ENCODE data around the gene CCDC107.

The CCDC107 gene

DNA sequence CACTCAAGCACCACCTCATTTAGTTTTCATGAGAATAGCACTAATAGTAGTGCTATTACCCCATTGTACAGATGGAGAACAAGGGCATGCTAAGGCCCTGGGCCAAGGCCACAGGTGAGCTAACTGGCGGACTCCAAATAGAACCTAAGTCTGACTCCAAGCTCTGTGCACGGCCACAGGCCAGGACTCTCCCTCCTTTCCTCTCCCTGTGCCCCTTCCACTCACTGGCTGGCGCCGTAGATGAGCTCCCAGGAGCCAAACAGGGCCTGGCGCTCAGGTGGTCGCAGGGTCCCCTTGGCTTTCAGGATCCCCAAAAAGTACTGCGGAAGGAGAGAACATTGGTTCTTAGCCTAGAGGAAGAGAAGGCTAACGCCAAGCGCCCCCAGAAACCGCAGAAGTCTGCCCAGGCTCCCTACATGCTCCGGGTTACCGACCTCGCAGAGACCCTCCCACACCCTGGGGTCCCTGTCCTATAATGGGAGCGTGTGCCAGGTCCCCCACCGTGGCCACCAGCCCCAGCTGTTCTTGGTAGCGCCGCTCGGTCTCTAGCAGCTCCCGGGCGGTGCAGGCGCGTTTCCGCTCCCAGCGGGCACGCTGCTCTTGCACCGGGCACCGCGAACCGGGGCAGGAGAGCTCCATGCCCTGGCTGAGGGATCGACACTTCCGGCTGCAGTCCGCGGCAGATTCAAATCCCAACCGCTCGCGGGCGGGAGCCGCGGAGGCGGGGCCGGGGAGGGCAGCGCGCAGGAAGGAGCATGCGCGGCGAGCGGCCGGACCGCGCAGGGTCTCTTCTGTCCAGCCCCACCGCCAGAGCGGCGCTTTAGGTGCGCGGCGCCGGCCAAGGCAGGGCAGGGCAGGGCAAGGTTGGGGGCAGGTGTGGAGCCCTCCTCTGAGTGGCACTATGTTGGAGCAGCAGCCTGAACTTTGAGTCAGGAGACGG, 6.7 kb downstream of the CCDC107 start, which contains the start of gene ARHGEF39 (continued):
- TF ChIP-seq, protein P1, sequence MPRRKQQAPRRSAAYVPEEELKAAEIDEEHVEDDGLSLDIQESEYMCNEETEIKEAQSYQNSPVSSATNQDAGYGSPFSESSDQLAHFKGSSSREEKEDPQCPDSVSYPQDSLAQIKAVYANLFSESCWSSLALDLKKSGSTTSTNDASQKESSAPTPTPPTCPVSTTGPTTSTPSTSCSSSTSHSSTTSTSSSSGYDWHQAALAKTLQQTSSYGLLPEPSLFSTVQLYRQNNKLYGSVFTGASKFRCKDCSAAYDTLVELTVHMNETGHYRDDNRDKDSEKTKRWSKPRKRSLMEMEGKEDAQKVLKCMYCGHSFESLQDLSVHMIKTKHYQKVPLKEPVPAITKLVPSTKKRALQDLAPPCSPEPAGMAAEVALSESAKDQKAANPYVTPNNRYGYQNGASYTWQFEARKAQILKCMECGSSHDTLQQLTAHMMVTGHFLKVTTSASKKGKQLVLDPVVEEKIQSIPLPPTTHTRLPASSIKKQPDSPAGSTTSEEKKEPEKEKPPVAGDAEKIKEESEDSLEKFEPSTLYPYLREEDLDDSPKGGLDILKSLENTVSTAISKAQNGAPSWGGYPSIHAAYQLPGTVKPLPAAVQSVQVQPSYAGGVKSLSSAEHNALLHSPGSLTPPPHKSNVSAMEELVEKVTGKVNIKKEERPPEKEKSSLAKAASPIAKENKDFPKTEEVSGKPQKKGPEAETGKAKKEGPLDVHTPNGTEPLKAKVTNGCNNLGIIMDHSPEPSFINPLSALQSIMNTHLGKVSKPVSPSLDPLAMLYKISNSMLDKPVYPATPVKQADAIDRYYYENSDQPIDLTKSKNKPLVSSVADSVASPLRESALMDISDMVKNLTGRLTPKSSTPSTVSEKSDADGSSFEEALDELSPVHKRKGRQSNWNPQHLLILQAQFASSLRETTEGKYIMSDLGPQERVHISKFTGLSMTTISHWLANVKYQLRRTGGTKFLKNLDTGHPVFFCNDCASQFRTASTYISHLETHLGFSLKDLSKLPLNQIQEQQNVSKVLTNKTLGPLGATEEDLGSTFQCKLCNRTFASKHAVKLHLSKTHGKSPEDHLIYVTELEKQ (tag by site-specific recombination; IDR thresholded peaks at IDR 0.05; ENCODE audit: borderline replicate concordance), result no peak
- TF ChIP-seq, protein P2, sequence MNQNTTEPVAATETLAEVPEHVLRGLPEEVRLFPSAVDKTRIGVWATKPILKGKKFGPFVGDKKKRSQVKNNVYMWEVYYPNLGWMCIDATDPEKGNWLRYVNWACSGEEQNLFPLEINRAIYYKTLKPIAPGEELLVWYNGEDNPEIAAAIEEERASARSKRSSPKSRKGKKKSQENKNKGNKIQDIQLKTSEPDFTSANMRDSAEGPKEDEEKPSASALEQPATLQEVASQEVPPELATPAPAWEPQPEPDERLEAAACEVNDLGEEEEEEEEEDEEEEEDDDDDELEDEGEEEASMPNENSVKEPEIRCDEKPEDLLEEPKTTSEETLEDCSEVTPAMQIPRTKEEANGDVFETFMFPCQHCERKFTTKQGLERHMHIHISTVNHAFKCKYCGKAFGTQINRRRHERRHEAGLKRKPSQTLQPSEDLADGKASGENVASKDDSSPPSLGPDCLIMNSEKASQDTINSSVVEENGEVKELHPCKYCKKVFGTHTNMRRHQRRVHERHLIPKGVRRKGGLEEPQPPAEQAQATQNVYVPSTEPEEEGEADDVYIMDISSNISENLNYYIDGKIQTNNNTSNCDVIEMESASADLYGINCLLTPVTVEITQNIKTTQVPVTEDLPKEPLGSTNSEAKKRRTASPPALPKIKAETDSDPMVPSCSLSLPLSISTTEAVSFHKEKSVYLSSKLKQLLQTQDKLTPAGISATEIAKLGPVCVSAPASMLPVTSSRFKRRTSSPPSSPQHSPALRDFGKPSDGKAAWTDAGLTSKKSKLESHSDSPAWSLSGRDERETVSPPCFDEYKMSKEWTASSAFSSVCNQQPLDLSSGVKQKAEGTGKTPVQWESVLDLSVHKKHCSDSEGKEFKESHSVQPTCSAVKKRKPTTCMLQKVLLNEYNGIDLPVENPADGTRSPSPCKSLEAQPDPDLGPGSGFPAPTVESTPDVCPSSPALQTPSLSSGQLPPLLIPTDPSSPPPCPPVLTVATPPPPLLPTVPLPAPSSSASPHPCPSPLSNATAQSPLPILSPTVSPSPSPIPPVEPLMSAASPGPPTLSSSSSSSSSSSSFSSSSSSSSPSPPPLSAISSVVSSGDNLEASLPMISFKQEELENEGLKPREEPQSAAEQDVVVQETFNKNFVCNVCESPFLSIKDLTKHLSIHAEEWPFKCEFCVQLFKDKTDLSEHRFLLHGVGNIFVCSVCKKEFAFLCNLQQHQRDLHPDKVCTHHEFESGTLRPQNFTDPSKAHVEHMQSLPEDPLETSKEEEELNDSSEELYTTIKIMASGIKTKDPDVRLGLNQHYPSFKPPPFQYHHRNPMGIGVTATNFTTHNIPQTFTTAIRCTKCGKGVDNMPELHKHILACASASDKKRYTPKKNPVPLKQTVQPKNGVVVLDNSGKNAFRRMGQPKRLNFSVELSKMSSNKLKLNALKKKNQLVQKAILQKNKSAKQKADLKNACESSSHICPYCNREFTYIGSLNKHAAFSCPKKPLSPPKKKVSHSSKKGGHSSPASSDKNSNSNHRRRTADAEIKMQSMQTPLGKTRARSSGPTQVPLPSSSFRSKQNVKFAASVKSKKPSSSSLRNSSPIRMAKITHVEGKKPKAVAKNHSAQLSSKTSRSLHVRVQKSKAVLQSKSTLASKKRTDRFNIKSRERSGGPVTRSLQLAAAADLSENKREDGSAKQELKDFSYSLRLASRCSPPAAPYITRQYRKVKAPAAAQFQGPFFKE (tag by site-specific recombination; IDR thresholded peaks at IDR 0.05; ENCODE audit: borderline replicate concordance), result no peak
- TF ChIP-seq ZNF792 (tag by site-specific recombination; IDR thresholded peaks at IDR 0.05) (no peak), MEIS1 (CRISPR knock-in tag; IDR thresholded peaks at IDR 0.05; ENCODE audit: borderline replicate concordance) (no peak), ZNF776 (tag by site-specific recombination; IDR thresholded peaks at IDR 0.05; ENCODE audit: borderline replicate concordance) (no peak), ZFP69B (tag by site-specific recombination; IDR thresholded peaks at IDR 0.05) (no peak), ZFHX2 (tag by site-specific recombination; conservative IDR thresholded peaks at IDR 0.05) (peak; percentile 69), ZNF473 (tag by site-specific recombination; IDR thresholded peaks at IDR 0.05) (no peak), ZNF548 (tag by site-specific recombination; IDR thresholded peaks at IDR 0.05) (no peak), ZNF585B (tag by site-specific recombination; IDR thresholded peaks at IDR 0.05) (no peak), ZNF768 (tag by site-specific recombination; IDR thresholded peaks at IDR 0.05) (no peak), GLI4 (tag by site-specific recombination; IDR thresholded peaks at IDR 0.05) (no peak), ZNF391 (tag by site-specific recombination; IDR thresholded peaks at IDR 0.05; ENCODE audit: borderline replicate concordance, low read depth) (no peak), ZEB2 (tag by site-specific recombination; IDR thresholded peaks at IDR 0.05) (peak; percentile 44; the same call in 1 of the 2 replicates), OSR2 (tag by site-specific recombination; IDR thresholded peaks at IDR 0.05) (no peak), ZNF248 (tag by site-specific recombination; IDR thresholded peaks at IDR 0.05) (no peak), ZNF211 (tag by site-specific recombination; IDR thresholded peaks at IDR 0.05; ENCODE audit: low read depth) (no peak), ZNF112 (tag by site-specific recombination; IDR thresholded peaks at IDR 0.05) (no peak), ZNF600 (tag by site-specific recombination; IDR thresholded peaks at IDR 0.05) (peak; percentile 85), ZXDB (tag by site-specific recombination; IDR thresholded peaks at IDR 0.05) (peak; percentile 61; the same call in 1 of the 2 replicates), RBAK (tag by site-specific recombination; IDR thresholded peaks at IDR 0.05) (no peak), ZNF416 (tag by site-specific recombination; IDR thresholded peaks at IDR 0.05) (no peak), ZNF214 (tag by site-specific recombination; IDR thresholded peaks at IDR 0.05; ENCODE audit: borderline replicate concordance) (no peak)
- TF ChIP-seq, protein P3, sequence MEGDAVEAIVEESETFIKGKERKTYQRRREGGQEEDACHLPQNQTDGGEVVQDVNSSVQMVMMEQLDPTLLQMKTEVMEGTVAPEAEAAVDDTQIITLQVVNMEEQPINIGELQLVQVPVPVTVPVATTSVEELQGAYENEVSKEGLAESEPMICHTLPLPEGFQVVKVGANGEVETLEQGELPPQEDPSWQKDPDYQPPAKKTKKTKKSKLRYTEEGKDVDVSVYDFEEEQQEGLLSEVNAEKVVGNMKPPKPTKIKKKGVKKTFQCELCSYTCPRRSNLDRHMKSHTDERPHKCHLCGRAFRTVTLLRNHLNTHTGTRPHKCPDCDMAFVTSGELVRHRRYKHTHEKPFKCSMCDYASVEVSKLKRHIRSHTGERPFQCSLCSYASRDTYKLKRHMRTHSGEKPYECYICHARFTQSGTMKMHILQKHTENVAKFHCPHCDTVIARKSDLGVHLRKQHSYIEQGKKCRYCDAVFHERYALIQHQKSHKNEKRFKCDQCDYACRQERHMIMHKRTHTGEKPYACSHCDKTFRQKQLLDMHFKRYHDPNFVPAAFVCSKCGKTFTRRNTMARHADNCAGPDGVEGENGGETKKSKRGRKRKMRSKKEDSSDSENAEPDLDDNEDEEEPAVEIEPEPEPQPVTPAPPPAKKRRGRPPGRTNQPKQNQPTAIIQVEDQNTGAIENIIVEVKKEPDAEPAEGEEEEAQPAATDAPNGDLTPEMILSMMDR (tag by site-specific recombination; IDR thresholded peaks at IDR 0.05), result peak; percentile 62; the same call in 1 of the 2 replicates
- TF ChIP-seq, protein P4, sequence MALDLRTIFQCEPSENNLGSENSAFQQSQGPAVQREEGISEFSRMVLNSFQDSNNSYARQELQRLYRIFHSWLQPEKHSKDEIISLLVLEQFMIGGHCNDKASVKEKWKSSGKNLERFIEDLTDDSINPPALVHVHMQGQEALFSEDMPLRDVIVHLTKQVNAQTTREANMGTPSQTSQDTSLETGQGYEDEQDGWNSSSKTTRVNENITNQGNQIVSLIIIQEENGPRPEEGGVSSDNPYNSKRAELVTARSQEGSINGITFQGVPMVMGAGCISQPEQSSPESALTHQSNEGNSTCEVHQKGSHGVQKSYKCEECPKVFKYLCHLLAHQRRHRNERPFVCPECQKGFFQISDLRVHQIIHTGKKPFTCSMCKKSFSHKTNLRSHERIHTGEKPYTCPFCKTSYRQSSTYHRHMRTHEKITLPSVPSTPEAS (tag by site-specific recombination; IDR thresholded peaks at IDR 0.05), result no peak

All from HEK293 (cell line).